ENCODE measurements around the gene CELF6. TPM values are rescaled to one million over a fixed set of nuclear protein-coding genes. Genes with fewer than 3 reads are reported as not detected.

CELF6 gene
- polyA plus RNA-seq, 3 donors = 2.9 TPM; not detected in 2

DNA sequence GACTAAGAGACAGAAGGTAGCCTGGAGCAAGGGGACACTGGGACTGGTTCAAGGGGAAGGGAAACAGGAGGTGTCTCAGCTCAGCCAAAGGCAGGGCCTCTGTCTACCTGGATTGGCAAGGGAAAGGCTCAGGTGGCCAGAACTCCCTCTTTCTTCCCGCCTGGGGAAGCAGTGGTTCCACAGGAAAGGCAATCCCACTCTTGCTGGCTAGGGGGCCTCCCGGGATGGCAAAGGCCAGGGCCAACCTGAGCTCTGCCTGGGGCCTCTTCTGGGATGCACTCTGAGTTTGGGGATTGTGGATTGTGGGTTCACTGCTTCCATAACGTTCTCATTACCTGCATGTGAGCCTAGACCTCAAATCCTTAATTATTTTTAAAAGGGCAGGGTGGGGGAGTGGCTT lies 34.6 kb downstream of the CELF6 start:
- 70% methylated on average over 2 of the region's 3 CpGs for WGBS (ENCODE audit: insufficient coverage)
- Mint-ChIP-seq H3K9me3 (no peaks in the 10 kb centered on the region), H3K4me1 (no peaks in the 10 kb centered on the region), H3K36me3 (peaks cover 0 to 3% of the 10 kb centered on the region in 2 donors), H3K27me3 (ENCODE audit: low read depth in 3 of 3) (peaks cover 0 to 1% (median 0%) of the 10 kb centered on the region in 3 donors), H3K4me3 (no peak overlapping the region), H3K27ac (no peak overlapping the region)
- TF ChIP-seq, protein P1, sequence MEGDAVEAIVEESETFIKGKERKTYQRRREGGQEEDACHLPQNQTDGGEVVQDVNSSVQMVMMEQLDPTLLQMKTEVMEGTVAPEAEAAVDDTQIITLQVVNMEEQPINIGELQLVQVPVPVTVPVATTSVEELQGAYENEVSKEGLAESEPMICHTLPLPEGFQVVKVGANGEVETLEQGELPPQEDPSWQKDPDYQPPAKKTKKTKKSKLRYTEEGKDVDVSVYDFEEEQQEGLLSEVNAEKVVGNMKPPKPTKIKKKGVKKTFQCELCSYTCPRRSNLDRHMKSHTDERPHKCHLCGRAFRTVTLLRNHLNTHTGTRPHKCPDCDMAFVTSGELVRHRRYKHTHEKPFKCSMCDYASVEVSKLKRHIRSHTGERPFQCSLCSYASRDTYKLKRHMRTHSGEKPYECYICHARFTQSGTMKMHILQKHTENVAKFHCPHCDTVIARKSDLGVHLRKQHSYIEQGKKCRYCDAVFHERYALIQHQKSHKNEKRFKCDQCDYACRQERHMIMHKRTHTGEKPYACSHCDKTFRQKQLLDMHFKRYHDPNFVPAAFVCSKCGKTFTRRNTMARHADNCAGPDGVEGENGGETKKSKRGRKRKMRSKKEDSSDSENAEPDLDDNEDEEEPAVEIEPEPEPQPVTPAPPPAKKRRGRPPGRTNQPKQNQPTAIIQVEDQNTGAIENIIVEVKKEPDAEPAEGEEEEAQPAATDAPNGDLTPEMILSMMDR (IDR thresholded peaks at IDR 0.05) = no peak
- Histone ChIP-seq H3K4me3 (replicated peaks in 1 of 3; ENCODE audit: low read depth in 2 of 3, low read length in 3 of 3) (no peak overlapping the region), H3K36me3 (replicated peaks in 1 of 2; ENCODE audit: control insufficient read depth in 1 of 2, insufficient read depth in 2 of 2, low read length in 2 of 2) (no peaks in the 10 kb centered on the region), H3K9ac (ENCODE audit: insufficient read depth, low read length, poor library complexity, severe bottlenecking) (no peak overlapping the region), H3K79me2 (ENCODE audit: insufficient read depth, low read length) (no peaks in the 10 kb centered on the region), H3K9me3 (replicated peaks in 1 of 2; ENCODE audit: control insufficient read depth in 1 of 2, insufficient read depth in 1 of 2, low read length in 2 of 2) (no peaks in the 10 kb centered on the region), H3K4me2 (replicated peaks; ENCODE audit: extremely low read depth, low read length, poor library complexity, severe bottlenecking) (no peak overlapping the region), H3K27me3 (ENCODE audit: control insufficient read depth in 2 of 2, insufficient read depth in 2 of 2, low read length in 2 of 2) (no peaks in the 10 kb centered on the region), H4K20me1 (ENCODE audit: insufficient read depth, low read length) (no peaks in the 10 kb centered on the region), H3K4me1 (ENCODE audit: control insufficient read depth in 1 of 2, insufficient read depth in 2 of 2, low read length in 2 of 2) (no peaks in the 10 kb centered on the region), H2AFZ (ENCODE audit: insufficient read depth, low read depth, low read length, poor library complexity, severe bottlenecking) (no peak overlapping the region), H3K27ac (ENCODE audit: low read depth in 1 of 2, low read length in 2 of 2) (no peak overlapping the region)
- DNase-seq = no peak
- intact Hi-C loops (cut with micrococcal nuclease) = loop anchor here in 1 of 2 donors (5.0 kb wide), 1 partner anchor 88 kb away; the partner anchor contains the start of gene GRAMD2A

DNA sequence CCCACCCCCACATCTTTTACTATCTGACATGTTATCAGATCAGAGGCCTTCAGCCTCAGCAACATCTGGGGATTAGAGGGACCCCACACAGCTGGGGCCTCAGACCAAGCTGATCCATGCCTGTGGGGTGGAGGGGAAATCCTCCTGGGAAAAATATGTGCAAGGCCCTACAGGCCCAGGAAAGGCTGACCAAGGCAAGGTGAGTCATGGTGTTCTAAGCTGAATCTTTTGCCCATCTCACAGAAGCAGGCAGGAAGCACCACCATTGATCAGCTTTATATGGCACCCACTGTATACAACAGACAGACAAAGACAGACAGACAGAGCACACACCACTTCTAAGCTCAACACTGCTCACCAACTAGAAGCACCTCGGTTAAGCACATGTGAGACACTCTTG lies 35.2 kb downstream of the CELF6 start:
- Mint-ChIP-seq H3K36me3 (peaks cover 0 to 3% of the 10 kb centered on the region in 2 donors), H3K27ac (no peak overlapping the region), H3K4me1 (no peaks in the 10 kb centered on the region), H3K4me3 (no peak overlapping the region), H3K27me3 (ENCODE audit: low read depth in 3 of 3) (peaks cover 0 to 2% (median 1%) of the 10 kb centered on the region in 3 donors), H3K9me3 (no peaks in the 10 kb centered on the region)
- TF ChIP-seq, protein P1 (IDR thresholded peaks at IDR 0.05) = no peak
- no peaks in the 10 kb centered on the region for H3K79me2 ChIP-seq (ENCODE audit: insufficient read depth, low read length)
- H3K27ac ChIP-seq (ENCODE audit: low read depth in 1 of 2, low read length in 2 of 2) = no peak overlapping the region
- H3K27me3 ChIP-seq (ENCODE audit: control insufficient read depth in 2 of 2, insufficient read depth in 2 of 2, low read length in 2 of 2) = no peaks in the 10 kb centered on the region
- no peak for DNase-seq
- WGBS (ENCODE audit: insufficient coverage) = no CpG with 5 or more reads among the region's 1 CpG
- no peak overlapping the region for H3K4me3 ChIP-seq (replicated peaks in 1 of 3; ENCODE audit: low read depth in 2 of 3, low read length in 3 of 3)
- no peaks in the 10 kb centered on the region for H3K9me3 ChIP-seq (replicated peaks in 1 of 2; ENCODE audit: control insufficient read depth in 1 of 2, insufficient read depth in 1 of 2, low read length in 2 of 2)
- intact Hi-C loops (cut with micrococcal nuclease) = loop anchor here in 1 of 2 donors (5.0 kb wide), 1 partner anchor 87 kb away; the partner anchor contains the start of gene GRAMD2A
- H3K9ac ChIP-seq (ENCODE audit: insufficient read depth, low read length, poor library complexity, severe bottlenecking) = no peak overlapping the region
- no peak overlapping the region for H3K4me2 ChIP-seq (replicated peaks; ENCODE audit: extremely low read depth, low read length, poor library complexity, severe bottlenecking)
- no peaks in the 10 kb centered on the region for H3K36me3 ChIP-seq (replicated peaks in 1 of 2; ENCODE audit: control insufficient read depth in 1 of 2, insufficient read depth in 2 of 2, low read length in 2 of 2)
- no peaks in the 10 kb centered on the region for H4K20me1 ChIP-seq (ENCODE audit: insufficient read depth, low read length)
- no peaks in the 10 kb centered on the region for H3K4me1 ChIP-seq (ENCODE audit: control insufficient read depth in 1 of 2, insufficient read depth in 2 of 2, low read length in 2 of 2)
- H2AFZ ChIP-seq (ENCODE audit: insufficient read depth, low read depth, low read length, poor library complexity, severe bottlenecking) = no peak overlapping the region
